Bronchial epithelial cell (primary cell): ENCODE results near the gene APMAP. TPM values are rescaled to one million over a fixed set of nuclear protein-coding genes. Genes with fewer than 3 reads are reported as not detected.

Experiments used
- DNase-seq: peaks from one replicate; pipeline ENCODE4 v3.0.0-alpha.2; 2010; ENCODE audit warnings: low read depth
- FAIRE-seq: peaks from 2 replicates; lab custom pipeline; 2011; peaks lifted over from hg19 to GRCh38; lab: Jason Lieb, UNC
- H3K27me3 ChIP-seq: 2 replicates; pipeline ENCODE4 v1.5.1; 2011; ENCODE audit warnings: low read length; ENCODE audit not compliant: control insufficient read depth, insufficient read depth
- H3K36me3 ChIP-seq: 2 replicates; pipeline ENCODE4 v1.5.1; 2011; ENCODE audit warnings: low read length; ENCODE audit not compliant: control insufficient read depth, insufficient read depth
- H3K4me3 ChIP-seq: 2 replicates; pipeline ENCODE4 v1.5.1; 2011; ENCODE audit warnings: mild to moderate bottlenecking, low read depth, low read length, control low read depth
- total RNA-seq: library from RNA; depleted of rRNA; stranded (reverse); fragments of >200 nt; gene quantifications from 2 replicates; pipeline ENCODE4 v1.2.1, GENCODE V29; 2014
- TF ChIP-seq, protein P1 (sequence below): IDR thresholded peaks from 2 replicates; pipeline ENCODE4 v1.5.1; 2011; ENCODE audit warnings: mild to moderate bottlenecking, moderate library complexity, low read length, control low read depth, inconsistent platforms; ENCODE audit not compliant: insufficient read depth, severe bottlenecking

APMAP gene
- total RNA-seq, 1 donor from 2014 or later = 207 TPM

DNA sequence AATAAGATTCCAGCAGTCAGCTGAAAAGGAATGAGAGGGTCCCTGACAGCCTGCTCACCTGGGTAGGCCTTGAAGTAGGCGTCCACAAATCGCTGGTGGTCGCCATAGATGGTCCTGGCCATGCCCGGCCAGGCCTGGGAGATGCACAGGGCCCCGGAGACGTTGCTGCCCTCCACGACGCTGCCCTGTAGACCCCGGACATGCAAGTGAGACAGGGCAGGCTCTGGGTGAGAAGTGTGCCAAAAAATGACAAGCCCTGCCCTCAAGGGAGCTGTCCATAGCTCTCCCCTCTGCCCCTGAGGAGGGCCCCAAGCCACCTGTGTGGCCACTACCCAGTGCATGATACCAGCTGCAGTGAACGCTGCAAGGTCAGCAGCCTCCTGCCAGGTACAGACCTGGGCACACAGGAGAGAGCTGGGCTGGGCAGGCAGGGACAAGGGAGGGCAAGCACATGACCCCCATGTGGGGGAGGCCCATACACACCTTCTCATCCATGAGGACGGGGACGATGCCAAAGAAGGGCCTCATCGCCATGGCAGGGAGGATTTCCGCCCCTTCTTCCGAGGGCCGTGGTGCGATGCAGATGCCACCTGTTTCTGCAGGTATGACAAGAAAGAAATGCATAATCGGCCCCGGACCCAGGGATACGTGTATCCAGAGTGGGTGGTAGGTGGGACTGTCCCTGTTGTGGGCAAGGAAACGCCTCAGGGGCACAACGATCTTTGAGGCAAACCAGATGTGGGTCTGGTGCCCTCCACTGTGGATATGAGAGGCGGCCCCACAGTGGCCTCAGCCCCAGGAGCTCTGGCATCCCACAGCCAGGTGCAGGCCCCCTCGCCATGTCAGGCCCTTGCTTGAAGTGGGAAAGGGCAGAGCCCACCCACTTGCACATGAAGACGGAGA lies 21.2 kb upstream of the APMAP start:
- DNase-seq (no peak), FAIRE-seq (no peak)
- Histone ChIP-seq H3K4me3 (no peak overlapping the region), H3K36me3 (no peaks in the 10 kb centered on the region), H3K27me3 (no peaks in the 10 kb centered on the region)
- TF ChIP-seq, protein P1, sequence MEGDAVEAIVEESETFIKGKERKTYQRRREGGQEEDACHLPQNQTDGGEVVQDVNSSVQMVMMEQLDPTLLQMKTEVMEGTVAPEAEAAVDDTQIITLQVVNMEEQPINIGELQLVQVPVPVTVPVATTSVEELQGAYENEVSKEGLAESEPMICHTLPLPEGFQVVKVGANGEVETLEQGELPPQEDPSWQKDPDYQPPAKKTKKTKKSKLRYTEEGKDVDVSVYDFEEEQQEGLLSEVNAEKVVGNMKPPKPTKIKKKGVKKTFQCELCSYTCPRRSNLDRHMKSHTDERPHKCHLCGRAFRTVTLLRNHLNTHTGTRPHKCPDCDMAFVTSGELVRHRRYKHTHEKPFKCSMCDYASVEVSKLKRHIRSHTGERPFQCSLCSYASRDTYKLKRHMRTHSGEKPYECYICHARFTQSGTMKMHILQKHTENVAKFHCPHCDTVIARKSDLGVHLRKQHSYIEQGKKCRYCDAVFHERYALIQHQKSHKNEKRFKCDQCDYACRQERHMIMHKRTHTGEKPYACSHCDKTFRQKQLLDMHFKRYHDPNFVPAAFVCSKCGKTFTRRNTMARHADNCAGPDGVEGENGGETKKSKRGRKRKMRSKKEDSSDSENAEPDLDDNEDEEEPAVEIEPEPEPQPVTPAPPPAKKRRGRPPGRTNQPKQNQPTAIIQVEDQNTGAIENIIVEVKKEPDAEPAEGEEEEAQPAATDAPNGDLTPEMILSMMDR = no peak

DNA sequence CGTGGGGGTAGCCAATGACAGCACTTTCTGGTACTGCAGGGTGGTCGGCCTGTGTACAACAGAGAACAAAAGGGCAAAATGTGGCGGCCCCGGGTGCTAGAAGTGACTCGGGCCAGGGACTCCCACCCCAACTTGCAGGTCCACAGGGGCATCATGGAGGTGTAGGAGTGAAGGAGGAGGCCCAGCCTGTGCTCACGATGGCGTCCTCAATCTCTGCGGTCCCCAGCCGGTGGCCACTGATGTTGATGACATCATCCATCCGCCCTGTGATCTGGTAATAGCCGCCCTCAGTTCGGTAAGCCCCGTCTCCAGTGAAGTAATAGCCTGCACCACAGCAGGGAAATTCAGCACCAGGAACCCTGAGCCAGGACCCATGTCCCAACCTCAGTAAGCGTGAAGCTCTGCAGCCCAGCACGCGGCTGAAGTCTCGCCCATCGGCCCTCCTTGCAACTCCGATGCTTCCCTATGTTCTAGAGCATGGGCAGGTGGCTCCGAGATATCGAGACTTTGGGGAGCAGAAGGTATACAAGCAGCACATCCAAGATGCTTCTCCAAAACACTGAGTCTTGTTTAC lies 20.2 kb upstream of the APMAP start:
- no peak for FAIRE-seq
- DNase-seq = no peak
- Histone ChIP-seq H3K27me3 (no peaks in the 10 kb centered on the region), H3K4me3 (no peak overlapping the region), H3K36me3 (no peaks in the 10 kb centered on the region)
- TF ChIP-seq, protein P1 = no peak

DNA sequence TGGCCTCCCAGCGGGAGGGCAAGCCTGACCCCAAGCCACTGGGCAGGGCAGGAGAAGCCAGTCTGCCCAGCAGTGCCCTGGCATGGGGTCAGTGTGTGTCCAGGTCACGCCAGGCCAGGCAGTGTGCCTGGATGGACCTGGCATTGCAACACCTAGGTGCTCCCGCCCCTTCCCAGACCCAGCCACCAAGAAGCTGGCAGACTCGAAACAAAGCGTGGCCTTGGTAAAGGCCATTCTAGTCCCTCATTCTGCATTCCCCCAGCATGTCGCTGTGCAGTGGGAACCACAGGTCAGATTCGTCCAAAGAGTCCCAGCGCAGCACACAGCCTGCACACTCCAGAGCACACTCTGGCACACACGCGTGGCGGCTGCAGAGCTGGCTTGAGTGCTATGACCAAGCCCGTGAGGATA lies 19.3 kb upstream of the APMAP start:
- no peak for FAIRE-seq

DNA sequence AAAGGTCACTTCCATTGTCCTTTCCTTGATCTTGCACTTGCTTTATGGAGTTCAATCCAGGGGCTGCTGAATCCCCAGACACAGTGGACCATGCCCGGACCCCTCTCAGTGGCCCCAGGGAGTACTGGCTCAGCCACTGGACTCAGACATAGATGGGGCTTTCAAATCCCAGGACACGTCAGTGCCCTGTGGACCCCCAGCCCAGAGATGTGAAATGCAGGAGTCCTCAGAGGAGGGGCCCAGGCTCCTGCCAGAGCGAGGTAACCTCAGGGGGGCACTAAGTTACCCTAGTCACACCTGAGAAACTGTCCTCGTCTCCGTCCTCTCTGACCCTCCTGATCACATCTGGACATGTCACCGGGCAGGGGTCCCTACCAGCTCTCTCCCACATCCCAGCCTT lies 18.7 kb upstream of the APMAP start:
- FAIRE-seq (no peak), DNase-seq (no peak)
- TF ChIP-seq, protein P1 = no peak
- Histone ChIP-seq H3K36me3 (no peaks in the 10 kb centered on the region), H3K4me3 (no peak overlapping the region), H3K27me3 (no peaks in the 10 kb centered on the region)

More for the DNA sequence above, 19.3 kb upstream of the APMAP start:
- TF ChIP-seq, protein P1 = no peak
- H3K36me3 ChIP-seq = no peaks in the 10 kb centered on the region
- H3K4me3 ChIP-seq = no peak overlapping the region
- no peaks in the 10 kb centered on the region for H3K27me3 ChIP-seq
- no peak for DNase-seq

DNA sequence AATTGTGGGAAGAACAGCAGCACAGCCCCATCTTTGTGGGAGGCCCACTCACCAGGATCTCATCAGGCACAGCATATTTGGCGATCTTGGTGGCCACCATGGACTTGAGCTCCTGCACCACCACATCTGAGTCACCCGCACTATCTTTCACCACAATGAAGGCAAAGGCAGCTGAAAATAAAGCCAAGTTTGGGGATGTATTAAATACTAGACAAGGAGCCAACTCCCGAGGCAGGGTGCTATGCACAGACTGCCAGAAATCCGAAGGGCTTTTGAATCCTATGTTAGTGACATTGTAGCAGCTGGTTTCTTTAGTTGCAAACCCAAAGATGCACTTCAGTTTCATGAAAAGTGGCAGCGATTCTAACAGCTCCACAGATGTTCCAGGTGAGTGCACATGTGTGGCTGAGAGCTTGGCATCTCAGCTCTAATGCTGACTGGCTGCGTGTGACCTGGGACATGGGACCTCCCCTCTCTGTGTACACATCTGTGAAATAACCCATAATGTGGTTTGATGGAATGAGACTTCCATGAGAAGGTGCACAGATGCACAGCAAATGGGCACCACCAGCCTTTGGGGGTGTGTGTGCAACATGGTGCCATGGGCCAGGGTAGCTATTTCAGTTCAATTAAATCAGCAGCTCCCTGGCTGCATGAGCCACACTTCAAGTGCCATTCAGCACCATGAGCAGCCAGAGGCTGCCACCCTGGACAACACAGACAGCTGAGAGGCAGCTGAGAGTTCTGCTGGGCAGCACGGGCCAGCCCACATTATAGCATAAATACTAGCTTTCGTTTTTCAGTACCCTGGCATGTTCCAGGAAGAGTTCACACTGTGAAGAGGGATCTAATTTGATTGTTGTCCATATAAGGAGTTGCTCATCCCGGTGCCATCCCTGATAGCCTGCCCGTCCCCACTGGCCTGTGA lies 16.9 kb upstream of the APMAP start:
- TF ChIP-seq, protein P1 = no peak
- Histone ChIP-seq H3K36me3 (no peaks in the 10 kb centered on the region), H3K27me3 (no peaks in the 10 kb centered on the region), H3K4me3 (no peak overlapping the region)
- no peak for DNase-seq
- peak; percentile 70 for FAIRE-seq
